DMS153 treated with DMSO at 0.1 percent for 48 hours (cell line): ENCODE measurements around the gene ABCB7.
"Not testable (repeated sequence)": the region's sequence is repeated elsewhere in the genome, so short reads cannot be mapped to it uniquely, and the experiment has no call there.

ENCODE experiments used
- DNase-seq: peaks from one replicate; lab custom pipeline; 2025; ENCODE audit not compliant: unreplicated experiment; lab: John Stamatoyannopoulos, UW

Gene ABCB7

DNA sequence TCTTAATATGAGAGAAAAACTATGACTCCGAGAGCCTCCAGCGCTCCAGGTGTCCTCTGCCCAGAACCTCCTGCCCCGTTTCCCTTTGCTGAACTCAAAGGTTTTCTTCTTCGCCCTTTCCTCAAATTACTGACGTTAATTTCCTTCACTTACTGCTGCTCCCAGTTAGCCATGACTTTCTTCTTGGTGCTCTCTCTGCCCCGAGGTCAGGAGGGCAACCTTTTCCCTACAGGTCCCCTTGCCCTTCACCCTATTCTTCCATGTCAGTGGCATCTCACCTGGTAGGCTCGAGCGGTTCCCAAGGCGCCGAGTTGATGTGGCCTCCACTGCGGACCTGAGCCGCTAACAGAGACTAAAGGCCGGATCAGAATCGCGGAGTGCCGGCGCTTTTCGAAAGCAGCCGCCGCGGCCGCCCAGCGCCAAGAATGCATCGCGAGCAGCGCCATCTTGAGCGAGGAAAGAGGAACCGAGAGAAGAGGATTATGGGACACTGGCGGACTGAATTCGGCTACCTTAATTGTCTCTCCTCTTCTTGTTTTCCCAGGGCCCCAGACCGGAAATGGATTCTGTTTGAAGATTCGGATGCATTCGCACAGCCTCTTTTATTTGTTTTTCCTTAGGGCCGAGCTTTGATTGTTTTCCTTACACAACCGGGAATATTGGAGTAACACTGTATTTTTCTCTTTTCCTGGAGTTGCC is at the start of gene ABCB7:
Gene ABCB7, minus strand, starts transcription at position 457 of the 699 bp plus-strand sequence. Its CDS starts 11 bp downstream, at position 446.
- peak; percentile 38 for DNase-seq

DNA sequence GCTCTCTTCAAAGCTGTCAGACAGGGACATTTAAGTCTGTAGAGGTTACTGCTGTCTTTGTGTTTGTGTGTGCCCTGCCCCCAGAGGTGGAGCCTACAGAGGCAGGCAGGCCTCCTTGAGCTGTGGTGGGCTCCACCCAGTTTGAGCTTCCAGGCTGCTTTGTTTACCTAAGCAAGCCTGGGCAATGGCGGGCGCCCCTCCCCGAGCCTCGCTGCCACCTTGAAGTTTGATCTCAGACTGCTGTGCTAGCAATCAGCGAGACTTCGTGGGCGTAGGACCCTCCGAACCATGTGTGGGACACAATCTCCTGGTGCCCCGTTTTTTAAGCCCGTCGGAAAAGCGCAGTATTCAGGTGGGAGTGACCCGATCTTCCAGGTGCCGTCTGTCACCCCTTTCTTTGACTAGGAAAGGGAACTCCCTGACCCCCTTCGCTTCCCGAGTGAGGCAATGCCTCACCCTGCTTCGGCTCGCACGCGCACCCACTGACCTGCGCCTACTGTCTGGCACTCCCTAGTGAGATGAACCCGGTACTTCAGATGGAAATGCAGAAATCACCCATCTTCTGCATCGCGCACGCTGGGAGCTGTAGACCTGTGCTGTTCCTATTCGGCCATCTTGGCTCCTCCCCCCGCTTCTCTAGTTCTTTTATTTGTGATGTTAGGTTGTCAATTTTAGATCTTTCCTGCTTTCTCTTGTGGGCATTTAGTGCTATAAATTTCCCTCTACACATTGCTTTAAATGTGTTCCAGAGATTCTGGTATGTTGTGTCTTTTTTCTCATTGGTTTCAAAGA is 32.5 kb upstream of the ABCB7 start:
- not testable (repeated sequence) for DNase-seq

DNA sequence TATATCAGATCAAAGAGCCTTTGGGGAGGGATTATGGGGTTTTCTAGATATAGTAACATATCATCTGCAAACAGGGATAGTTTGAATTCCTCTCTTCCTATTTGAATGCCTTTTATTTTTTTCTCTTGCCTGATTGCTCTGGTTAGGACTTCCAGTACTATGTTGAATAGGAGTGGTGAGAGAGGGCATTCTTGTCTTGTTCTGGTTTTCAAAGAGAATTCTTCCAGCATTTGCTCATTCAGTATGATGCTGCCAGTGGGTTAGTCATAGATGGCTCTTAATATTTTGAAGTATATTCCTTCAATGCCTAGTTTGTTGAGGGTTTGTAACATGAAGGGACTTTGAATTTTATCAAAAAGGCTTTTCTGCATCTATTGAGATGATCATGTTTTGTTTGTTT is 25.6 kb upstream of the ABCB7 start:
- no peak for DNase-seq

DNA sequence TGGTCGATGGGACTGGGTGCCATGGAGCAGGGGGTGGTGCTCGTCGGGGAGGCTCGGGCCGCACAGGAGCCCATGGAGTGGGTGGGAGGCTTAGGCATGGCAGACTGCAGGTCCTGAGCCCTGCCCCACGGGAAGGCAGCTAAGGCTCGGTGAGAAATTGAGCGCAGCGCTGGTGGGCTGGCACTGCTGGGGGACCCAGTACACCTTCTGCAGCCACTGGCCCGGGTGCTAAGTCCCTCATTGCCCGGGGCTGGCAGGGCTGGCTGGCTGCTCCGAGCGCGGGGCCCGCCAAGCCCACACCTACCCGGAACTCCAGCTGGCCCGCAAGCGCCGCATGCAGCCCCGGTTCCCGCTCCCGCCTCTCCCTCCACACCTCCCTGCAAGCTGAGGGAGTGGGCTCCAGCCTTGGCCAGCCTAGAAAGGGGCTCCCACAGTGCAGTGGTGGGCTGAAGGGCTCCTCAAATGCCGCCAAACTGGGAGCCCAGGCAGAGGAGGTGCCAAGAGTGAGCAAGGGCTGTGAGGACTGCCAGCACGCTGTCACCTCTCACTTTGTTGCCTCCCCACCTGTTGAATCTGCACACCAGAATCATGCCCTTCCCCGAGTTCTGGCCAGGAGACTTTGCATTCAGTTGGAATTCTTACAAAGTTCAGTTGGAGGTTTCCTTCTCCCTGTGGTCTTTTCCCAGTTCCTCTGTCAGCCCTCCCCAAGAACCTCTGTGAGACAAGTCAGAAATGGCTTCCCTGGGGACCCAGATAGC is 23.6 kb upstream of the ABCB7 start:
- DNase-seq = not testable (repeated sequence)

DNA sequence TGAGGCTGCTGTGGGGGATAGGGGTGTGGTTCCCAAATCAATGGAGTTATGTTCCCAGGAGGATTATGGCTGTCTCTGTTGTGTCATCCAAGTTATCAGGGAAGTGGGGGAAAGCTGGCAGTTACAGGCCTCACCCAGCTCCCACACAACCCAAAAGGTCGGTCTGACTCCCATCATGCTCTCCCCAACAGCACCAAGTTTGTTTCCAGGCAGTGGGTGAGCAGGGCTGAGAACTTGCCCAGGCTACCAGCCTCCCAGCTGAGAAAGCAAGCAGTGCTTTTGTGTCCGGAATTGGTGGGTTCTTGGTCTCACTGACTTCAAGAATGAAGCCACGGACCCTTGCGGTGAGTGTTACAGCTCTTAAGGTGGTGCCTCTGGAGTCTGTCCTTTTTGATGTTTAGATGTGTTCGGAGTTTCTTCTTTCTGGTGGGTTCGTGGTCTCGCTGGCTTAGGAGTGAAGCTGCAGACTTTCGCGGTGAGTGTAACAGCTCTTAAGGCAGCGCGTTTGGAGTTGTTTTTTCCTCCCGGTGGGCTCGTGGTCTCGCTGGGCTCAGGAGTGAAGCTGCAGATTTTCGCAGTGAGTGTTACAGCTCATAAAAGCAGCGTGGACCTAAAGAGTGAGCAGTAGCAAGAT is 16.3 kb upstream of the ABCB7 start:
- not testable (repeated sequence) for DNase-seq

DNA sequence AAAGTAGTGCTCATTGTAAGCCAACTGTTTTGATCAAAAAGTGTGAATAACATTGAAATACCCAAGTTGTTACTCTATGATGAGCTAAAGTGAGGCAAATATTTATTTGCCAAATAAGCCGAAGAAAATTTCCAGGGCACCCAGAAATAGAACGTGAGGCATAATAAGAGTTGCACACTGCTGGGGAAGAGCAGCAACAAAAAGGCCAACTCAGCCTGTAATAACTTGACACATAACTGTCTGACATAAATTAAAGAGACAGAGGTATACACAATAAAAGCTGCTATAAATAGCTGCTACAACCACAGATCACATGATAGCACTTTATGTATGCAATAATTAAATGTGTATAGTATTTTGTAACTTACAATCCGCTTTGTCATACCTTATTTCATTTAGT is 2.0 kb upstream of the ABCB7 start:
- no peak for DNase-seq

DNA sequence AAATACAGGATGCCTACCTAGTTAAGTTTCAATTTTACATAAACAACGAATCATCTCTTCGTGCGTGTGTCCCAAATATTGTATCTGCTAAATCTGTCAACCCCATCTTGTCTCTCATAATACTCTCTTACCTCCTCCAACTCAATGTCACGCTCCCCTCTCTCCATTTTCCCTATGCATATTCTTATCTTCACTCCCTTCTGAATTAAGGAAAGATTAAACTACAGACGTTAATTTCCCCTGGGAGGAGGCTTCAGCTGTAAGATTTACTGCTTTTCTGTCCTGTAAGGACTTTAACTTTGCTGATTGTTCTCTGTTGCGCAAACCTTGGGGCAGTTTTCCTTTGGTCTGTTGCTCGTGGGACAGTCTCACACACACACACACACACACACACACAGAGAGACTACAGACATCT is 455 bp upstream of the ABCB7 start:
- DNase-seq = no peak

DNA sequence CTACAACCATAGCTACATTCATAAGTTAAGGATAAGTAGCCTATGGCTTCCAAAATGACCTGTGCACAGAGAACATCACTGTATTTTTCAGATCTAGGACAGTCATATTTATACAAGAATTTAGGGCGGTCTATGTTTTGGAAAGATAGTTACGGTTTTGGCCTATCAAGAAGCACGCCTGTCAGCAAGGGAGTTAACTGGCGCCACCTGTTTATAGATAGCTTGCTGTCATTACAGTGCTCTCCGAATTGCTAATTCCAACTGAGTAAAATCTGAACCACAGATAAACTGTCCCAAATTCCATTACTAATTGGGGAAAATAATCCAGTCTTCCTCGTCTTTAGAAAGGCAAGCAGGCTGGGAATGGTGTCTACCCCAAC is 646 bp downstream of the ABCB7 start:
- DNase-seq = no peak

DNA sequence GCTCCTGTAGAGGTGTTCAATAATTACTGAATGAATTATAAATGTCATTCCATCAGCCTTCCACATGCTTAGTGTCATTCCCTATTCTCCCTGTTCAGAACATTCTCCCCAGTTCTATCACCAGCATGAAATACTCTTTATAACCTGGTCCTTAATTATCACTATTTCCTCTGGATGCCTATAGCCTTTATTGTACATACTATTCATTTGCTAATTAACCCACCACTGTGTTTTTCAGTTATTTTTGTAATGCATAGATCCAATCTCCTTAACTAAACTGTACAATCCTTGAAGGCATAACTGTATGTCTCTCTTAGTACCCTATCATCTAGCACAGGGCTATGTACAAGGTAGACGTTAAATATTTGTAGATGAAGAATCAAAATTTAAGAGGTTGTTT is 1.2 kb downstream of the ABCB7 start:
- no peak for DNase-seq

DNA sequence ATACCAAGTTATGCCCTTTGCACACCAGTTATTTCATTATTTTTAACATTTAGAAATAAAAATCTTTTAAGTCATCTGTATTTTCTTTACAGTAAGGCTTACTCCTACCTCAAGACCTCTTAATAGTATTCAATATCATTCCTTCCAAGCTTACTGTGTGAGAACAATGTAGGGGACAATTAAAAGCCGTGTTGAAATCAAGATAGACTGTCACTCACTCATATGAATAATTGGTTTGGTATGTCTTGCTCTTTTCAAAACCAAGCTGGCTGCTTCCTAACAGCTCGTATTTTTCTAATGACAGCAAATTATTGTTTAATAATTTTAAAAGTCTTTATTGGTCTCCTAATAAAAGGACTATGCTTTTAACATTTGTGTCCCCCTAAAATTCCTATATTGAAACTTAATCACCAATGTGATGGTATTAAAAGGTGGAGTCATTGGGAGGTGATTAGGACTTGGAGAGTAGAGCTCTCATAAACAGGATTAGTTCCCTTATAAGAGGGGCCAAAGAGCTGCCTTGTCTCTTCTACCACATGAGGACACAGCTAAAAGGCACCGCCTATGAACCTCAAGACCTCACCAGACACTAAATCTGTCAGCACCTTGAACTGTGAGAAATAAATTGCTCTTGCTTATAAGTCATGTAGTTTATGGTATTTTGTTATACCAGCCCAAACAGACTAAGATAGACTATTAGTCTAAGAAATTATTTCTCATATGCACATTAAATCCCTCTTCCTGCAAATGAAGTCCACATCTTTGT is 4.1 kb downstream of the ABCB7 start:
- DNase-seq = no peak

DNA sequence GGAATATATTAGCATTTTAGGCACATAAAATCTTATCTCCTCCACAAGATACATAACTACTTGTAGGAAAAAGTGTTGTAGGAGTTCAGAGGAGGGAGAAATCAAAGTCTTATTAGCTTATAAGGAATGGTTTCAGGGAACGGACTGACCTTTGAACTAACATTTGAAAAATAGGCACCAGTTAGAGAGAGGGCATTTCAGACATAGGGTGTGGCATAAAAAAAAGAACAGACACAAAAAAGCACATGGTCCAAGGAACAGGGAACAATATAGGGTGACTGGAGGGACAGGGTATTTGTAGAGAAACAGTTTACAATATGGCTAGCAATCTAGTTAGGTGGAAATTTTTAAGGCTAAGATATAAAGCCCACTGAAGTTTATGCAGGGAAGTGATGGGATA is 6.4 kb downstream of the ABCB7 start:
- DNase-seq = no peak

DNA sequence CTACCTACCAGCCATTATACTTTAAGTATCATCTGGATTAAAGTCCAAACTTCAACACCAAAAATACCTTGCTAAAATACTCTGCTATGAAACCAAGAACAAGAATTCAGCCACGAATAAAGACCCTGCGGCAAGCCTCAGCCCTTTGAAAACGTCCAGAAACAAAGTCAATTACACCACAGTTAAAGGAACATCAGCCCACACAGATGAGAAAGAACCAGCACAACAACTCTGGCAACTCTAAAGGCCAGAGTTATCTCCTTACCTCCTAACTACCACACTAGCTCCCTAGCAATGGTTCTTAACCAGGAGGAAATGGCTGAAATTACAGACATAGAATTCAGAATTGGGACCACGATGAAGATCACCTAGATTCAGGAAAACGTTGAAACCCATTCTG is 23.4 kb downstream of the ABCB7 start:
- no peak for DNase-seq

DNA sequence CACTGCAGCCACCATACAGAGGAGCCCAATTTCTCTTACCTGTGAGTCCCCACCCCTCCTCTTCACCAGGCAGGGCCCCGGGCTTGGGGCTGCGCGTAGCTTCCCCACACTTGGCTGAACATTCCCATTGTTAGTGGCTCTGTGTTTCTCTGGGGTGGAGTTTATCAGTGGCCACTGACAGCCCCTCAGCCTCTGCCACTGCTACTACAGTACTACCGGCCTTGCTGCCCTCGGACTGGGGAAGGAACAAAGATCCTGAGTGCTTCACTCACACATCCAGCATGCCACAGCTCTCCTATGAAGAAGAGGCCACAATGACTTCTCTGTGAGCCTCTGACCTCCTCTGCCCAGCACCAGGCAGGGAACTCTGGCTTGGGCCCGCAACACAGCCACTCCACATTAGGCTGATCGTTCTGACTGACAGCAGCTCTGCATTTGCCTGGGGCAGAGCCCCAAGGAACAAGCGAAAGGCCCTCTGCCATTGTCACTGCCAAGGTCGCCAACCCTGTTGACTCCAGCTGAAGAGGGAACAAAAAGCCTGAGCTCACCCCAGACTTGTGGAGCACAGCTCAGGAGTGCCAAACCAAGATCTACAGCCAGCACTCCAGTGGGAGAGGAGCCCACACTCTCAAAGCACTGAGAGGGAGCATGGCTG is 24.0 kb downstream of the ABCB7 start:
- DNase-seq = no peak

DNA sequence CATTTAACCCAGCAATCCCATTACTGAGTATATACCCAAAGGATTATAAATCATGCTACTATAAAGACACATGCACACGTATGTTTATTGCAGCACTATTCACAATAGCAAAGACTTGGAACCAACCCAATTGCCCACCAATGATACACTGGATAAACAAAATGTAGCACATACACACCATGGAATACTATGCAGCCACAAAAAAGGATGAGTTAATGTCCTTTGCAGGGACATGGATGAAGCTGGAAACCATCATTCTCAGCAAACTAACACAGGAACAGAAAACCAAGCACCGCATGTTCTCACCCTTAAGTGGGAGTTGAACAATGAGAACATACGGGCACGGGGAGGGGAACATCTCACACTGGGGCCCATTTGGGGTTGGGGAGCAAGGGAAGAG is 27.0 kb downstream of the ABCB7 start:
- not testable (repeated sequence) for DNase-seq

DNA sequence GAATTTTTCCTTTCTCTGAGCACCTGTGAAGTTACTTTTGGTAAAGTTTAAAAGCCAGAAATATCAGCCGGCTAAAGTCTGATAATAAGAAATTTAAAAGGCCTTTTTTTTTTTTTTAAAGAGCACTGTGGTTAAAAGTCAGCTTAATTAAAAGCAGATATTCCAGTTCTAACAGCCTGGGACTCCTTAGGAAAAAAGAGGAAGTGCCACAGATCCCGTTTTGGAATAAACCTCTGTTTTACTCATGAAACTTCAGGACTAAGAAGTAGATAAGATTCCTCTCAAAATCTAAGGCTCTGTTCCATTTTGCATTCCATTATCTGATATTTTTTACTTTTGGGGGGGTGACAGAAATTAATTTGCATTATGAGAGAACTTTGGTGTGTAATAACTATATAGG is 37.8 kb downstream of the ABCB7 start:
- DNase-seq = no peak

DNA sequence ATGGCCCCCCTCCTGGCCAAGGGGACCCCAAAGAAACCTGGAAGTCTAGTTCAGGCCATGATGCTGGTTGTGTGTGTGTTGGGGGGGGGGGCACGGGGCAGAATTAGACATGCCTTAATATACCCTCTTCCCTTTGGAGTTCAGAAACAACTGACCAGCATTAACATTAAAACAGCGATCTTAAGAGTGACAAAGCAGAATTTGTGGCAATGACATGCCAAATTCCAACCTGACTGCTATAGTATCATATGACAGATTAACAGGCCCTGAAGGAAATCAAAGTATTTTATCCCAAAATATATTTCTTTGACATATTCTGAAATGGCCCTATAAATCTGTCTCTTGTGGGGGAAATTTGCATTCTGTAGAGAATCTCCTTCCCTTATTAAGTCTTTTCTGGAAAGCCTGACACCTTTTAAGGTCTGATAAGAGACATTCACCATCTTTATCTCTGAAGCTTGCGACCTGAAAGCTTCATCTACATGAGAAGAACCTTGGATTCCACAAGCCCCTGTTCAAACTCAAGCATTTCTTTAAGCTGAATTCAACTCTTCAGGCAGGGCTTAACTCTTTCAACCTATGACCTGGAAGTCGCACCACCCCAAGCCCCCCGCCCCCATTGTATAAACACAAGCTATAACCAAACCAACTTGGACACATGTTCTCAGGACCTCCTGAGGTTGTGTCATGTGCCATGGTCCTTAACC is 40.2 kb downstream of the ABCB7 start:
- DNase-seq = no peak

DNA sequence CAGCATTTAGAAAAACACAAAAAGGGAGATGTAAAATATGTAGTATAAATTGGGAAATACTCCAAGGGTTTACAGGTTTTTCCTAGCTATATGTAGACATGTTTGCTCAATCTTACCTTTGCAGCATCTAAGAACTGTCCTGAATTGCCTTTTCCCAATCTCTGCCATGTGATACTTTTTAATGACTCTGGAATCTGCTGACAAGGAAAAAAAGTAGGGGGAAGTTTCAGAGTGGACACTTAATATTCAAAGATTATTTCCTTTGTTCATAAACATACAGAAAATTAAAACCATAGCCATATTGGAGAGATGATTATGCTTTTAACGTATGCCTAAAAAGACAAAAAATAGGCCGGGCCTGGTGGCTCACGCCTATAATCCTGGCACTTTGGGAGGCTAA is 41.4 kb downstream of the ABCB7 start:
- DNase-seq = no peak

DNA sequence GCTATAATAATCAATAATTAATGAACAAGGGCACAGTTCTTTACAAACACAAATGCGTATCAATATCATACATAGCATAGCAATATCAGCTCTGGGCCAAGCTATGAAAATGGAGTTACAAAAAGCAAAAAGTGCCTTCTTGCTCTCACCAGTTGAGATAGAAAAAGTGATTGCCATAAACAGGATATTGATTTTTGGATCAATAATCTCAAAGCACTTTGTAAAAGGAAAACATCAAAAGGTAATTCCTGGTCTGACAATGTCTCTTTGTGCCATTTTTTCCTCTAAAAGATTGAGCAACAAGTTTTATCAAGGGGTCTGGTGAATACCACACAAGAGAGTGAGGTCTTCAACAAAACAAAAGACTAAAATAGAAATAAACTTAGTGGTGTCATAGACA is 42.4 kb downstream of the ABCB7 start:
- DNase-seq = no peak

DNA sequence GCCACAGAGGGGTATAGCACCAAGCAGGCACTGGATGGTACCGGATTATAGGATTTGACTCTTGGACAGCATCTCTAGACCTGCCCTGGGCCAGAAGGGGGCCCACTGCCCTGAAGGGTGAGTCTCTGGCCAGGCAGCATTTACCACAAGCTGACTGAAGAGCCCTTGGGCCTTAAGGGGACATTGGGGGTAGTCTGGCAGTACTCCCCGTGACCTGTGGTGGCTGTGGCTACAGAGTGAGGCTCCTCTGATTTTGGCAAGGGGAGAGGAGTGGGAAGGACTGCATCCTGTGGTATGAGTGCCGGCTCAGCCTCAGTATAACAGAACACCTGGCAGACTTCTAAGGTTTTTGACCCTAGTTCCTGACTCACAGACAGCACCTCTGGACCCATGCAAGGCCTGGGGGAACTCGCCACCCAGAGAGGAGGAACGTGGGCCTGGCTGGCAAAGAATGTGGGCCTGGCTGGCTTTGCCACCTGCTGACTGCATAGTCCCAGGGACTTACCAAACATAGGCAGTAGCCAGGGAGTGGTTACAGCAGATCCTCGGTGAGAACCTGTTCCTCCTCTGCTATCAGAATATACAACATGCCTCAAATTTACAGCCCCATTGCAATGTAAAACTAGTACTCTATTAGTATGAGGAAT is 48.1 kb downstream of the ABCB7 start:
- no peak for DNase-seq
